Measurements from ENCODE around the gene SHCBP1L.

GRCh38 chr1:182968151-182968741, 15.3 kb upstream of the SHCBP1L start:
- TF ChIP-seq CTCF (IDR thresholded peaks at IDR 0.05) (no peak), POLR2A (IDR thresholded peaks at IDR 0.05) (no peak)

Measured in right lobe of liver (tissue), 4 donors.